K562 (cell line): ENCODE data around the gene SIGLEC9. TPM values are rescaled to one million over a fixed set of nuclear protein-coding genes. Genes with fewer than 3 reads are reported as not detected.

Source experiments
- ATAC-seq: fragments of 200-7000 bp; cut with Tn5 transposase; 3 replicates; pipeline ENCODE4 v1.9.1; 2020; ENCODE audit warnings: moderate library complexity
- BruUV-seq: library from RNA; stranded (reverse); fragments of 400-500 nt; replicated peaks from 2 replicates; lab custom pipeline; 2021; lab: Mats Ljungman, UMichigan
- CTCF ChIA-PET: fragments of 300-600 bp; formaldehyde crosslinking; extraction: SDS; loops from one replicate; lab custom pipeline; 2021; ENCODE audit warnings: low intra/inter-chr PET ratio; lab: Yijun Ruan, JAX
- POLR2A ChIA-PET: fragments of 300-600, 350-650 bp; sonication (Branson Sonifier 250); formaldehyde crosslinking; extraction: SDS; loops from one replicate; lab custom pipeline; 2021; ENCODE audit warnings: antibody characterized with exemption, inconsistent platforms; lab: Yijun Ruan, JAX
- DNase-seq, 4 experiments: peaks; one replicate each; pipeline versions ENCODE4 v3.0.0 to v3.0.0-alpha.2; 2011 to 2018; ENCODE audit warnings: low spot score in 3 of 4, mixed read lengths in 3 of 4; ENCODE audit errors: extremely low read depth in 1 of 4
- FAIRE-seq: peaks from 2 replicates; lab custom pipeline; 2011; peaks lifted over from hg19 to GRCh38; lab: Jason Lieb, UNC
- H2AFZ ChIP-seq: 2 replicates; pipeline ENCODE4 v1.6.0; 2011; ENCODE audit warnings: low read depth, low read length, control low read depth, inconsistent platforms
- H3K27ac ChIP-seq: fragments of 200-600 bp; 3 replicates; pipeline ENCODE4 v1.8.0; 2011; ENCODE audit warnings: low read depth, mild to moderate bottlenecking, control low read depth, inconsistent platforms, low read length, moderate library complexity, mixed read lengths; ENCODE audit errors: extremely low read depth
- H3K27me3 ChIP-seq, 2 experiments: fragments of 300-600 bp in 1 of 2; 2 replicates in 1 of 2; 3 replicates in 1 of 2; pipeline versions ENCODE4 v1.6.0 to v1.8.0; 2011; ENCODE audit warnings: inconsistent platforms in 2 of 2, low read length in 2 of 2, mild to moderate bottlenecking in 1 of 2, mixed read lengths in 1 of 2, moderate library complexity in 1 of 2; ENCODE audit not compliant: control insufficient read depth in 2 of 2, insufficient read depth in 2 of 2
- H3K36me3 ChIP-seq: fragments of 300-600 bp; 3 replicates; pipeline ENCODE4 v1.8.0; 2011; ENCODE audit warnings: mild to moderate bottlenecking, low read length, inconsistent platforms; ENCODE audit not compliant: control insufficient read depth, insufficient read depth
- H3K4me1 ChIP-seq, 2 experiments: fragments of 200-600 bp in 1 of 2; replicated peaks in 1 of 2; 2 replicates in 1 of 2; 3 replicates in 1 of 2; pipeline versions ENCODE4 v1.5.1 to v1.8.0; 2011; ENCODE audit warnings: inconsistent platforms in 2 of 2, low read length in 2 of 2, mild to moderate bottlenecking in 1 of 2, mixed read lengths in 1 of 2, moderate library complexity in 1 of 2; ENCODE audit not compliant: control insufficient read depth in 2 of 2, insufficient read depth in 2 of 2
- H3K4me2 ChIP-seq: 2 replicates; pipeline ENCODE4 v1.6.1; 2011; ENCODE audit warnings: low read length, control low read depth, inconsistent platforms, mixed read lengths; ENCODE audit not compliant: insufficient read depth
- H3K4me3 ChIP-seq: fragments of 200-600 bp; sonication (generic), shearing (Covaris generic); 2 replicates; pipeline ENCODE4 v1.5.1; 2016; ENCODE audit warnings: control low read depth, inconsistent platforms
- H3K79me2 ChIP-seq: fragments of 200-600 bp; 3 replicates; pipeline ENCODE4 v1.8.0; 2011; ENCODE audit warnings: low read length, inconsistent platforms; ENCODE audit not compliant: control insufficient read depth, insufficient read depth
- H3K9ac ChIP-seq, 2 experiments: 2 replicates each; pipeline versions ENCODE4 v1.6.0 to v1.6.1; 2011; ENCODE audit warnings: low read depth in 2 of 2, low read length in 2 of 2, control low read depth in 1 of 2, inconsistent platforms in 1 of 2, mild to moderate bottlenecking in 1 of 2, mixed read lengths in 1 of 2; ENCODE audit not compliant: insufficient read depth in 1 of 2
- H3K9me1 ChIP-seq: one replicate; pipeline ENCODE4 v1.6.0; 2011; ENCODE audit warnings: inconsistent platforms, mild to moderate bottlenecking, low read length, moderate library complexity; ENCODE audit not compliant: control insufficient read depth, insufficient read depth
- H3K9me3 ChIP-seq: replicated peaks from 2 replicates; pipeline ENCODE4 v1.5.1; 2011; ENCODE audit warnings: low read depth, low read length, inconsistent platforms; ENCODE audit not compliant: control insufficient read depth, insufficient read depth
- H4K20me1 ChIP-seq: replicated peaks from 2 replicates; pipeline ENCODE4 v1.6.1; 2011; ENCODE audit warnings: low read length, inconsistent platforms, mixed read lengths; ENCODE audit not compliant: control insufficient read depth, insufficient read depth
- CBFA2T3 ChIP-seq: fragments of 450-650 bp; IDR thresholded peaks from 2 replicates; pipeline ENCODE4 v1.6.1; 2017
- EWSR1 ChIP-seq: fragments of 450-650 bp; IDR thresholded peaks from 2 replicates; pipeline ENCODE4 v1.6.1; 2018; ENCODE audit warnings: borderline replicate concordance, mild to moderate bottlenecking, low read depth, moderate library complexity; ENCODE audit not compliant: partially characterized antibody
- JUN ChIP-seq, 2 experiments: sonication (generic) in 1 of 2; formaldehyde crosslinking in 1 of 2; IDR thresholded peaks; 2 replicates each; pipeline versions ENCODE4 v1.6.1 to v1.8.0; 2012 to 2022; ENCODE audit warnings: borderline replicate concordance in 2 of 2, mild to moderate bottlenecking in 2 of 2, improper control_type of control experiment in 1 of 2, low read depth in 1 of 2, low read length in 1 of 2, missing genetic modification reagents in 1 of 2
- JUND ChIP-seq, 2 experiments: IDR thresholded peaks; 2 replicates in 1 of 2; 3 replicates in 1 of 2; pipeline ENCODE4 v1.6.1; 2011; ENCODE audit warnings: borderline replicate concordance in 2 of 2, low read depth in 2 of 2, low read length in 2 of 2, improper control_type of control experiment in 1 of 2, missing biosample characterization in 1 of 2, missing genetic modification characterization in 1 of 2, missing genetic modification reagents in 1 of 2
- KAT8 ChIP-seq: fragments of 450-650 bp; IDR thresholded peaks from 2 replicates; pipeline ENCODE4 v1.6.1; 2016; ENCODE audit warnings: low read depth, mild to moderate bottlenecking
- MXI1 ChIP-seq: IDR thresholded peaks from 2 replicates; pipeline ENCODE4 v1.6.1; 2011; ENCODE audit warnings: low read depth, mild to moderate bottlenecking, improper control_type of control experiment, low read length
- PTTG1 ChIP-seq: fragments of 450-650 bp; IDR thresholded peaks from 2 replicates; pipeline ENCODE4 v1.6.1; 2016; ENCODE audit warnings: low read depth, mild to moderate bottlenecking, missing genetic modification characterization, missing compliant biosample characterization
- ZFP1 ChIP-seq: fragments of 450-650 bp; formaldehyde crosslinking; IDR thresholded peaks from 2 replicates; pipeline ENCODE4 v1.4.0; 2020; ENCODE audit warnings: mild to moderate bottlenecking, mixed read lengths
- ZNF124 ChIP-seq: sonication (generic); formaldehyde crosslinking; IDR thresholded peaks from 2 replicates; pipeline ENCODE4 v1.8.1; 2022; ENCODE audit warnings: missing genetic modification reagents
- WGBS: fragments of 100-300 bp; shearing (Covaris generic); methylation state at CpG from one replicate; pipeline ENCODE4 v1.1.6; 2016; ENCODE audit warnings: low coverage, mixed read lengths; ENCODE audit not compliant: insufficient coverage; ENCODE audit errors: missing lambda C conversion rate; 5-methylcytosine and 5-hydroxymethylcytosine counted together
- in situ Hi-C: fragments of 300-500 bp; cut with MboI; formaldehyde crosslinking; loops from 4 replicates; pipeline ENCODE4 v1.15.0; 2018; ENCODE audit warnings: inconsistent platforms, mixed read lengths
- intact Hi-C: fragments of 100-400 bp; cut with micrococcal nuclease; formaldehyde crosslinking; loops from 2 replicates; pipeline ENCODE4 v1.14.2; 2022
- polyA plus RNA-seq, 8 experiments: library from polyadenylated mRNA; depleted of rRNA in 4 of 8; stranded (reverse) in 5 of 8; unstranded in 3 of 8; fragments of >200 nt; fragmentation: Nextera tagmentation in 2 of 8; fragmentation: Illumina TruSeq in 1 of 8; extraction: Ambion mirVana in 2 of 8; extraction: Trizol in 1 of 8; gene quantifications; 2 replicates each; pipeline versions ENCODE4 v1.2.1 to v1.2.3, GENCODE V29; 2011 to 2014; ENCODE audit warnings: inconsistent platforms in 1 of 8, missing spikeins in 1 of 8
- total RNA-seq, 7 experiments: library from RNA; depleted of rRNA in 6 of 7; stranded (reverse); fragments of >200 nt in 6 of 7; fragmentation: Illumina TruSeq in 2 of 7; extraction: Trizol in 2 of 7; gene quantifications; 2 replicates each; pipeline versions ENCODE4 v1.2.1 to v1.2.3, GENCODE V29; 2011 to 2021; ENCODE audit warnings: low replicate concordance in 1 of 7
- TF ChIP-seq, protein P1 (sequence below): sonication (generic); formaldehyde crosslinking; IDR thresholded peaks from 2 replicates; pipeline ENCODE4 v1.8.0; 2022; ENCODE audit warnings: mild to moderate bottlenecking, missing genetic modification reagents
- TF ChIP-seq, protein P2 (sequence below): fragments of 250-450 bp; sonication (Bioruptor Pico); IDR thresholded peaks from 2 replicates; pipeline ENCODE4 v1.4.0; 2020

The SIGLEC9 gene
- total and polyA plus RNA-seq, 9 of the 15 experiments (the other 6 are each of a cell fraction or from before 2014, with no cell fraction given) = 0.09 to 0.34 (median 0.22) TPM; not detected in 4

- Histone ChIP-seq H3K4me2 (no peak overlapping the region), H3K27me3 (peaks cover 2 to 9% of the 10 kb centered on the region in 2 experiments; a peak in 2 of 5 replicates), H3K27ac (no peak overlapping the region), H2AFZ (no peak overlapping the region), H3K36me3 (no peaks in the 10 kb centered on the region), H3K9me3 (no peaks in the 10 kb centered on the region), H4K20me1 (no peaks in the 10 kb centered on the region; the same call in 1 of the 2 replicates), H3K9me1 (no peaks in the 10 kb centered on the region), H3K4me1 (peaks cover 0 to 9% of the 10 kb centered on the region in 2 experiments; a peak in 2 of 5 replicates), H3K4me3 (no peak overlapping the region), H3K79me2 (no peaks in the 10 kb centered on the region), H3K9ac (no peak overlapping the region)
- no peak for FAIRE-seq
- ATAC-seq = no peak
- POLR2A ChIA-PET = interaction anchor here (1.1 kb wide), 1 partner anchor 12 kb away, joined by 3 read pairs; no protein-coding TSS in a partner anchor
- in situ Hi-C loops = loop anchor here (5.0 to 25.0 kb wide), 2 partner anchors 98 to 503 kb away; no protein-coding TSS in a partner anchor
- no TSS peak for BruUV-seq
- no peak for DNase-seq
- intact Hi-C loops = loop anchor here (10.0 kb wide), 1 partner anchor 495 kb away; no protein-coding TSS in a partner anchor
- CTCF ChIA-PET = interaction anchor here (1.4 to 2.1 kb wide), 3 partner anchors 10 to 100 kb away, joined by 4 to 34 read pairs (median 13); no protein-coding TSS in a partner anchor
- WGBS = 38% methylated on average over 4 of the region's 4 CpGs
- TF ChIP-seq, protein P1, sequence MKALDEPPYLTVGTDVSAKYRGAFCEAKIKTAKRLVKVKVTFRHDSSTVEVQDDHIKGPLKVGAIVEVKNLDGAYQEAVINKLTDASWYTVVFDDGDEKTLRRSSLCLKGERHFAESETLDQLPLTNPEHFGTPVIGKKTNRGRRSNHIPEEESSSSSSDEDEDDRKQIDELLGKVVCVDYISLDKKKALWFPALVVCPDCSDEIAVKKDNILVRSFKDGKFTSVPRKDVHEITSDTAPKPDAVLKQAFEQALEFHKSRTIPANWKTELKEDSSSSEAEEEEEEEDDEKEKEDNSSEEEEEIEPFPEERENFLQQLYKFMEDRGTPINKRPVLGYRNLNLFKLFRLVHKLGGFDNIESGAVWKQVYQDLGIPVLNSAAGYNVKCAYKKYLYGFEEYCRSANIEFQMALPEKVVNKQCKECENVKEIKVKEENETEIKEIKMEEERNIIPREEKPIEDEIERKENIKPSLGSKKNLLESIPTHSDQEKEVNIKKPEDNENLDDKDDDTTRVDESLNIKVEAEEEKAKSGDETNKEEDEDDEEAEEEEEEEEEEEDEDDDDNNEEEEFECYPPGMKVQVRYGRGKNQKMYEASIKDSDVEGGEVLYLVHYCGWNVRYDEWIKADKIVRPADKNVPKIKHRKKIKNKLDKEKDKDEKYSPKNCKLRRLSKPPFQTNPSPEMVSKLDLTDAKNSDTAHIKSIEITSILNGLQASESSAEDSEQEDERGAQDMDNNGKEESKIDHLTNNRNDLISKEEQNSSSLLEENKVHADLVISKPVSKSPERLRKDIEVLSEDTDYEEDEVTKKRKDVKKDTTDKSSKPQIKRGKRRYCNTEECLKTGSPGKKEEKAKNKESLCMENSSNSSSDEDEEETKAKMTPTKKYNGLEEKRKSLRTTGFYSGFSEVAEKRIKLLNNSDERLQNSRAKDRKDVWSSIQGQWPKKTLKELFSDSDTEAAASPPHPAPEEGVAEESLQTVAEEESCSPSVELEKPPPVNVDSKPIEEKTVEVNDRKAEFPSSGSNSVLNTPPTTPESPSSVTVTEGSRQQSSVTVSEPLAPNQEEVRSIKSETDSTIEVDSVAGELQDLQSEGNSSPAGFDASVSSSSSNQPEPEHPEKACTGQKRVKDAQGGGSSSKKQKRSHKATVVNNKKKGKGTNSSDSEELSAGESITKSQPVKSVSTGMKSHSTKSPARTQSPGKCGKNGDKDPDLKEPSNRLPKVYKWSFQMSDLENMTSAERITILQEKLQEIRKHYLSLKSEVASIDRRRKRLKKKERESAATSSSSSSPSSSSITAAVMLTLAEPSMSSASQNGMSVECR (CRISPR knock-in tag) = no peak
- TF ChIP-seq JUN (IDR thresholded peaks at IDR 0.05; ENCODE audit: borderline replicate concordance, low read depth, low read length) (peak; percentile 19; the same call in 1 of the 2 replicates), JUN (CRISPR knock-in tag; IDR thresholded peaks at IDR 0.05; ENCODE audit: borderline replicate concordance) (no peak), MXI1 (no peak), KAT8 (no peak), JUND (IDR thresholded peaks at IDR 0.05; ENCODE audit: borderline replicate concordance, low read depth, low read length) (peak; percentile 71), JUND (tag; IDR thresholded peaks at IDR 0.05; ENCODE audit: borderline replicate concordance, low read depth, low read length) (peak; percentile 86), ZNF124 (CRISPR knock-in tag) (no peak), CBFA2T3 (no peak), ZFP1 (no peak), PTTG1 (tag) (no peak), EWSR1 (no peak)
- TF ChIP-seq, protein P2, sequence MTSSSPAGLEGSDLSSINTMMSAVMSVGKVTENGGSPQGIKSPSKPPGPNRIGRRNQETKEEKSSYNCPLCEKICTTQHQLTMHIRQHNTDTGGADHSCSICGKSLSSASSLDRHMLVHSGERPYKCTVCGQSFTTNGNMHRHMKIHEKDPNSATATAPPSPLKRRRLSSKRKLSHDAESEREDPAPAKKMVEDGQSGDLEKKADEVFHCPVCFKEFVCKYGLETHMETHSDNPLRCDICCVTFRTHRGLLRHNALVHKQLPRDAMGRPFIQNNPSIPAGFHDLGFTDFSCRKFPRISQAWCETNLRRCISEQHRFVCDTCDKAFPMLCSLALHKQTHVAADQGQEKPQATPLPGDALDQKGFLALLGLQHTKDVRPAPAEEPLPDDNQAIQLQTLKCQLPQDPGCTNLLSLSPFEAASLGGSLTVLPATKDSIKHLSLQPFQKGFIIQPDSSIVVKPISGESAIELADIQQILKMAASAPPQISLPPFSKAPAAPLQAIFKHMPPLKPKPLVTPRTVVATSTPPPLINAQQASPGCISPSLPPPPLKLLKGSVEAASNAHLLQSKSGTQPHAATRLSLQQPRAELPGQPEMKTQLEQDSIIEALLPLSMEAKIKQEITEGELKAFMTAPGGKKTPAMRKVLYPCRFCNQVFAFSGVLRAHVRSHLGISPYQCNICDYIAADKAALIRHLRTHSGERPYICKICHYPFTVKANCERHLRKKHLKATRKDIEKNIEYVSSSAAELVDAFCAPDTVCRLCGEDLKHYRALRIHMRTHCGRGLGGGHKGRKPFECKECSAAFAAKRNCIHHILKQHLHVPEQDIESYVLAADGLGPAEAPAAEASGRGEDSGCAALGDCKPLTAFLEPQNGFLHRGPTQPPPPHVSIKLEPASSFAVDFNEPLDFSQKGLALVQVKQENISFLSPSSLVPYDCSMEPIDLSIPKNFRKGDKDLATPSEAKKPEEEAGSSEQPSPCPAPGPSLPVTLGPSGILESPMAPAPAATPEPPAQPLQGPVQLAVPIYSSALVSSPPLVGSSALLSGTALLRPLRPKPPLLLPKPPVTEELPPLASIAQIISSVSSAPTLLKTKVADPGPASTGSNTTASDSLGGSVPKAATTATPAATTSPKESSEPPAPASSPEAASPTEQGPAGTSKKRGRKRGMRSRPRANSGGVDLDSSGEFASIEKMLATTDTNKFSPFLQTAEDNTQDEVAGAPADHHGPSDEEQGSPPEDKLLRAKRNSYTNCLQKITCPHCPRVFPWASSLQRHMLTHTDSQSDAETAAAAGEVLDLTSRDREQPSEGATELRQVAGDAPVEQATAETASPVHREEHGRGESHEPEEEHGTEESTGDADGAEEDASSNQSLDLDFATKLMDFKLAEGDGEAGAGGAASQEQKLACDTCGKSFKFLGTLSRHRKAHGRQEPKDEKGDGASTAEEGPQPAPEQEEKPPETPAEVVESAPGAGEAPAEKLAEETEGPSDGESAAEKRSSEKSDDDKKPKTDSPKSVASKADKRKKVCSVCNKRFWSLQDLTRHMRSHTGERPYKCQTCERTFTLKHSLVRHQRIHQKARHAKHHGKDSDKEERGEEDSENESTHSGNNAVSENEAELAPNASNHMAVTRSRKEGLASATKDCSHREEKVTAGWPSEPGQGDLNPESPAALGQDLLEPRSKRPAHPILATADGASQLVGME (CRISPR knock-in tag) = no peak
These were observed 35.0 kb downstream of the SIGLEC9 start for GRCh38 chr19:51159656-51160055.
